Measurements from ENCODE around the gene ATG9B.

The ATG9B gene

DNA sequence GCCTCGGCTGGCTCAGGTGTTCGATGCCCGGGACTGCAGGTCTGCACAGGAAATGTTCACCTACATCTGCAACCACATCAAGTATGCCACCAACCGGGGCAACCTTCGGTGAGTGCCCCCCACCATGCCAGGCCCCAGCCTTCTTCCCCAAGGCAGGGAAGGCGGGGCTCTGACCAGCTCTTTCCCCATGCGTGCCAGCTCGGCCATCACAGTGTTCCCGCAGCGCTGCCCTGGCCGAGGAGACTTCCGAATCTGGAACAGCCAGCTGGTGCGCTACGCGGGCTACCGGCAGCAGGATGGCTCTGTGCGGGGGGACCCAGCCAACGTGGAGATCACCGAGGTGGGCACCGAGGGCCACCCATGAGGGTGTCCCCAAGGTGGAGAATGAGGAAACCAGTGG is 26.0 kb downstream of the ATG9B start:
- DNase-seq = no peak

DNA sequence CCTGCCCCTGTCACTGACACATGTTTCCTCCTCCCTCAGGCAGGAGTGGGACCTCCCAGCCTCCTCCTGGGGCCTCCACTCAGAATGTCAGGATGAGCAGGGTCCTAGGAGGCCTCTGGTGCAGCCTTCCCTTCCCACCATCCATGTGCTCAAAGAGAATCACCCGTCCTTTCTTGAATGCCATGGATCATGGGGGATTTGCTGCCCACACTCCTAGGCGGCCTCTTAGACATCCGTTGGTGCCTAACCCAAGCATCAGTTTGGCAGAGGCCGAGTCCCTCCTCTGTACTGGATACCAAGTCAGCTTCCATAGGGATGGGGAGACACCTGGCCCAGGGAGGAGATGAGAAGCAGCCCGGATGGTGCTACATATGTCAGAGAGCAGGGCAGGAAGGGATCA is 26.5 kb downstream of the ATG9B start:
- DNase-seq = no peak

DNA sequence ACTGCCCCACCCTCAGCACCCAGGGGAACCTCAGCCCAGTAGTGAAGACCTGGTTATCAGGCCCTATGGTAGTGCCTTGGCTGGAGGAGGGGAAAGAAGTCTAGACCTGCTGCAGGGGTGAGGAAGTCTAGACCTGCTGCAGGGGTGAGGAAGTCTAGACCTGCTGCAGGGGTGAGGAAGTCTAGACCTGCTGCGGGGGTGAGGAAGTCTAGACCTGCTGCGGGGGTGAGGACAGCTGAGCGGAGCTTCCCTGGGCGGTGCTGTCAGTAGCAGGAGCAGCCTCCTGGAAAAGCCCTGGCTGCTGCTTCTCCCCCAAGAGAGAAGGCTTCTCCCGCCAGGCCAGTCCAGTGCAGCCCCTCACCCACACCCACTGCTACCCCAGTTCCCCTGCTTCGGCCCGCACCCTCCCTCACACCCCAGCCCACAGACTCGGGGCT is 27.2 kb downstream of the ATG9B start:
- no peak for DNase-seq

DNA sequence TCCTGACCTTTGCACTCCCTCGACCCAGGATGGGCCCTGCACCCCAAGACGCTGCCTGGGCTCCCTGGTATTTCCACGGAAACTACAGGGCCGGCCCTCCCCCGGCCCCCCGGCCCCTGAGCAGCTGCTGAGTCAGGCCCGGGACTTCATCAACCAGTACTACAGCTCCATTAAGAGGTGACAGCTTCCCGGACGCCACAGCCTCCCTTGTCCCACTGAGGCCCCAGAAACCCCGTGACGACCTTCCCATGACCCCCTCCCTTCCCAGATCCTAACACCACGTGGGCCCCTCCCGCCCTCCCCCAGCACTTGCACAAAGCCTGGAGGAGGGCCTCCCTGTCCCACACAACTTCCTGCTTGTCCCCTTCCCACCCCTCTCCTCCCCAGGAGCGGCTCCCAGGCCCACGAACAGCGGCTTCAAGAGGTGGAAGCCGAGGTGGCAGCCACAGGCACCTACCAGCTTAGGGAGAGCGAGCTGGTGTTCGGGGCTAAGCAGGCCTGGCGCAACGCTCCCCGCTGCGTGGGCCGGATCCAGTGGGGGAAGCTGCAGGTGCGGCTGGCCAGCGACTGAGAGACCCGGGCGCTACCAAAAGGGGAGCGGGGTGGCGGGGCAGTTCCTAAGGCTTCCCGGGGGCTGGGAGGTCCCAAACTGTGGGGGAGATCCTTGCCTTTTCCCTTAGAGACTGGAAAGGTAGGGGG is 27.8 kb downstream of the ATG9B start:
- DNase-seq = no peak

DNA sequence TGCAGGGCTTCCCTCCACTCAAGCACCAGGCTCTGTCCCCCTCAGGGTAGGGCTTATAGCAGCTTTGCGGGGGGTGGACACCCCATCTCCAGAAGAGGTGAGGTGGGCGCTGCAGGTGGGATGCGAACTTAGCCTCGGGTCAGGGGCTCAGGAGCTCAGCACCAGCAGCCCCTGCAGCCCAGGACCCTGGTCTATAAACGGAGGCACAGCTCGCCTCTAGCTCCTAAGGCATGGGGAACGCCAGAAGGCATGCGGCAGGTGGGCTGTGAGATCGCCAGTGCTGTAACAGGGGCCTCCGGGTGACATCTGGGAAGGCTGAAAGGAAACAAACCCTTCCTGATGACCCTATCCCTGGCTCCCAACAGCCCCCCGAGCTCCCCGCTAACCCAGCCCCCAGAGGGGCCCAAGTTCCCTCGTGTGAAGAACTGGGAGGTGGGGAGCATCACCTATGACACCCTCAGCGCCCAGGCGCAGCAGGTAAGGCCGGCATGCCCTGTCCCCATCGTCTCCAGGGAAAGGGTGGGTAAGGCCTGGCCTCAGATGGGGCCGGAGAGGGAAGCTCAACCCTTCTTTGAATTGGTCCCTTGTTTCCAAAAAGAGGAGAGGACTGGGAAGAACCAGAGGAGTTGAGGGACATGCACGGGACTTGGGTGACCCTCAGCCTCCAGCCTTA is 29.3 kb downstream of the ATG9B start:
- peak; percentile 66 for DNase-seq

DNA sequence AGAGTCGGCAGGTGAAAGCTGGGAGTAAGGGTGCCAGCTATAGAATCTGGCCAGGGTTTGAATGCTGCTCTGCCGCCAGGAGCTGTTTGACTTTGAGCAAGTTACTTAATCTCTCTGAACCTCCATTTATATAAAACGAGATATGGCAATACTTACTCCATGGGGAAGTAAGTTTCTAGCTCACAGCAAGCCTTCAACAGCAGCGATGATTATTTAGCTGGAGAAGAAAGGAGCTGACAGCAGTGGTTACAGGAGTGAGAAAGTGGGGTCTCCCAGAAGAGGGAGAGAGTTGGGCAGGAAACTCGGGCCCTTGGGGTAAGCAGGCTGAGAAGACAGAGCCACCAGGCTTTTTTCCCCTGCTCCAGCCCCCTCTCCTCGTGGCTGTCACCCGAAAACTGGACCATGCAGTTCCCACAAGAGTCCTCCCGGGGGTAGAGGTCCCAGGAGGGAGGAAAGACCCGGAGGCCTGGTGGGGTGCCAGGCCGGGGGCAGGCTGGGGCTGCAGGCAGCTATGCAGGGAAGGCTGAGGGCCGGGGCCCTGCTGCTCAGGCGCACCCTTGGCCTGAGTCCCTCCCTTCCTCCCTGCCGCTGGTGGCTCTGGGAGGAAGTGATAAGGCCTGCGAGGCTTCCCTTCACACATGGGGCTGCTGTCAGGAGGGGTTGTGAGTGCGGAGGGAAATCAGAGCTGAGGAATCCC is 30.0 kb downstream of the ATG9B start:
- no peak for DNase-seq

DNA sequence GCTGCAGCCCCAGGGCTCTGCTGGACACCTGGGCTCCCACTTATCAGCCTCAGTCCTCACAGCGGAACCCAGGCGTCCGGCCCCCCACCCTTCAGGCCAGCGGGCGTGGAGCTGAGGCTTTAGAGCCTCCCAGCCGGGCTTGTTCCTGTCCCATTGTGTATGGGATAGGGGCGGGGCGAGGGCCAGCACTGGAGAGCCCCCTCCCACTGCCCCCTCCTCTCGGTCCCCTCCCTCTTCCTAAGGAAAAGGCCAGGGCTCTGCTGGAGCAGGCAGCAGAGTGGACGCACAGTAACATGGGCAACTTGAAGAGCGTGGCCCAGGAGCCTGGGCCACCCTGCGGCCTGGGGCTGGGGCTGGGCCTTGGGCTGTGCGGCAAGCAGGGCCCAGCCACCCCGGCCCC is 30.8 kb downstream of the ATG9B start:
- no peak for DNase-seq

DNA sequence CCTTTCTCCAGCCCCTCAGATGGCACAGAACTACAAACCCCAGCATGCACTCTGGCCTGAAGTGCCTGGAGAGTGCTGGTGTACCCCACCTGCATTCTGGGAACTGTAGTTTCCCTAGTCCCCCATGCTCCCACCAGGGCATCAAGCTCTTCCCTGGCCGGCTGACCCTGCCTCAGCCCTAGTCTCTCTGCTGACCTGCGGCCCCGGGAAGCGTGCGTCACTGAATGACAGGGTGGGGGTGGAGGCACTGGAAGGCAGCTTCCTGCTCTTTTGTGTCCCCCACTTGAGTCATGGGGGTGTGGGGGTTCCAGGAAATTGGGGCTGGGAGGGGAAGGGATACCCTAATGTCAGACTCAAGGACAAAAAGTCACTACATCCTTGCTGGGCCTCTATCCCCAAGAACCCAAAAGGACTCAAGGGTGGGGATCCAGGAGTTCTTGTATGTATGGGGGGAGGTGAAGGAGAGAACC is 31.4 kb downstream of the ATG9B start:
- DNase-seq = peak; percentile 83

DNA sequence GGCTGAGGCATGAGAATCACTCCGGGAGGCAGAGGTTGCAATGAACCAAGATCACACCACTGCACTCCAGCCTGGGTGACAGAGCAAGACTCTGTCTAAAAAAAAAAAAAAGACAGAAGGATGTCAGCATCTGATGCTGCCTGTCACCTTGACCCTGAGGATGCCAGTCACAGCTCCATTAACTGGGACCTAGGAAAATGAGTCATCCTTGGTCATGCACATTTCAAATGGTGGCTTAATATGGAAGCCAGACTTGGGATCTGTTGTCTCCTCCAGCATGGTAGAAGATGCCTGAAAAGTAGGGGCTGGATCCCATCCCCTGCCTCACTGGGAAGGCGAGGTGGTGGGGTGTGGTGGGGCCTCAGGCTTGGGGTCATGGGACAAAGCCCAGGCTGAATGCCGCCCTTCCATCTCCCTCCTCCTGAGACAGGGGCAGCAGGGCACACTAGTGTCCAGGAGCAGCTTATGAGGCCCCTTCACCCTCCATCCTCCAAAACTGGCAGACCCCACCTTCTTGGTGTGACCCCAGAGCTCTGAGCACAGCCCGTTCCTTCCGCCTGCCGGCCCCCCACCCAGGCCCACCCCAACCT is 32.1 kb downstream of the ATG9B start:
- DNase-seq = no peak

DNA sequence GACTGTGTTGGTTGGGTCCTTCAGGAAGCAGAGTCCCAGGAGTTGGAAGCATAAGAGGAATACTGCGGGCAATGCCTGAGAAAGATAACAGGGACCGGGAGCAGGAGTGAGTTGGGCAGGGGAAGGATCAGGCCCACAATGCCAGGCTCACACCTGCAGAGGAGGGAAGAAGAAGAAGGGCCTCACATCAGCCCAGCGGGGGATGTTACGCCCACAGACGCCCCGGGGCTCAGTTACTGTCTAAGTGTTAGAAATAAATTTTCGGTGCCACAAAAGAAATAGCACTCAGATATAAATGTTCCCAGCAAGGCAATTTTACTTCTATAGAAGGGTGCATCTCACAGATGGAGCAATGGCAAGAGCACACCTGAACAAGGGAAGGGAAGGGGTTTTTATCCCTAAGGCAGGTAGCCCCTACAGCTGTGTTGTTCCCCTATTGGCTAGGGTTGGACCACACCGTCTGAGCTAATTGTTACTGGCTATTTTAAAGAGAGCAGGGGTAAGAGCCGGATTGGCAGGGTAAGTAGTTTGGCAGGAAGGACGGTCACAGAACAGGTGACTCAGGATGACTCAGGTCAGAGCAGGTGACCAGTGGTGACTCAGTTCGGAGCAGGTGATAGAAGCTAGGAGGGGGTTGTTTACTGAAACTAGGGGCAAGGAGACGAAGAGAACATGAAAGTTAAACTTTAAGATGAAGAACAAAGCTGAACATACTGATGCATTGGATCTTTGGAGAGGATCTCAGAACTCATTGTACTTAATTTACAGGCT is 33.7 kb downstream of the ATG9B start, which contains the start of gene NOS3:
TSS of gene NOS3 (plus strand) at position 602 of the 771 bp plus-strand sequence. CDS start 2,787 bp downstream, outside the sequence.
- DNase-seq = no peak

DNA sequence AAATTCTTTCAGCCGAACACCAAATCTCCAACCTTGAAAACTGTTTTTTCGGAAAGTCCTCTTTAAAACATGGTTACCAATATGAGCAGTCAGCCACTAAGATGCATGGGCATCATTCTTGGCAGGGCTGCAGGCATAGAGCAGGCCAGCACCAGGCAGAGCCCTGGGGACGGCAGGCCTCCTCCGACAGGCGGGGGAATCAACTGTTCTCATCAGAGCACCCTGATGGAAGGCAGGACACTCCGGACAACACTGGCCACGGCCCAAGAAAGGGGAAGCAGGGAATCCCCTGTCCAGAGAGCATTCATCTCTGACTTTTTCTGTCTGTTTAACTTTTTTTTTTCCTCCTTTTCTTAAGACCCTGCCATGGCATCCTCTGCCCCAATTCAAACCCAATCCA is 34.8 kb downstream of the ATG9B start:
- DNase-seq = no peak

DNA sequence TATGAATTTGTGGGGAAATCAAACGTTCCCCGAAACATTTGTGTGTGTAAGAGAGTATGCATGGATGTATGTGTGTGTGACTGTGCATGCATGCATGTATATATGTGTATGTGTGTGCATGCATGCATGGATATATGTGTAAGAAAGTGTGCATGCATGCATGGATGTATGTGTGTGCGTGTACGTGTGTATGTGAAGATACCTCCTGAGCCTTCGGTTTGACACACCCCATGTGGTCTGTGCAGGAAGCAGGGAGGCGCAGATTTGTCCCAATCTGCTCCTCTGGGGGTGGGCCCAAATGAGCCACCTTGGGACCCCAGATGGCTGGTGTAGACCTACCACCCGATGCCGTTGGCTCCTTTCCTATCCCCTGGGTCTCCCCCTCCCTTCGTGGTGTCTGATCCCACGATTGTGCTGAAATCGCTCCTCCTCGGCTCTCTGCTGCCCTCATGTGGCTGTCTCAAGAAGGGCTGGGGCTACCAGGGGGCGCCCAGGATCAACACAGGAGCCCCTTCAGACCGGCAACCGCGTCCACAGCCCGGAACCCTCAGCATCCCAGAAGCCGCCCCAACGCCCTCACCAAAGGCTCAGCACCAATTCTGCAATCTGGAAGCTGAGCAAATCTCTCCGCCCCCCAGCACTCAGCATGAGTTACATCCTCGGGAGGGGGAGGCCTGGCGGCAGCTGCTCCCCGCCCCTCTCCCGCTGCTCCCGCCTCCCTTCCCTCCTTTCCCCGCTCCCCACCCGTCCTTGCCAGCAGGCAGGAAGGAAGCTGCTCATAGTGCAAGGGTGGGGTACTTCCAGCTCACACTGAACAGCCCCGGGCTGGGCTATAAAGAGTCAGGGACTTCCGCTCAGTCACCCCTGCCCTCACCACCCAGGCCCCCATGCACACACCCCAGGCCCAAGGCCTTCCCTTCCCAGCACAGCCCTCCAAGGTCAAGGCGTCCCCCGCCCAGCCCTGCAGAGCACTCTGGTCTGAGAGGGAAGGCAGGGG is 35.8 kb downstream of the ATG9B start:
- DNase-seq = peak; percentile 87

DNA sequence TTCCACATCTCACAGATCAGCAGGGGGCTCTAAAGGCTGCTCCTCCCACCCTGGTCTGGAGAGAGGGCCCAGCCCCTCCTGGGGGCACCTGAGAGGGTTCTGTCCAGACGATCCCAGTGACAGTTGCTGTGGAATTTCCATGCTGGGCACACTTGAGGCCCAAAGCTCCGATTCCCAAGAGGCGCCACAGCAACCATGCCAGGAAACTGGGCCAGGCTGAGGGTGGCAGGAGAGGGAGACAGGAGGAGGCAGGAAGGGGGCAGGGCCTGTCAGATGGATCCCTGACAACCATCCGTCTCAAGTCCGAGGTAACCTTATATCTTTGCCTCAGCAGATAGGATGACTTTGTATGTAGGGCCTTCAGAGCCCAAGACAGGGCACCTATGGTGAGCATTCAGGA is 37.7 kb downstream of the ATG9B start:
- DNase-seq = no peak

DNA sequence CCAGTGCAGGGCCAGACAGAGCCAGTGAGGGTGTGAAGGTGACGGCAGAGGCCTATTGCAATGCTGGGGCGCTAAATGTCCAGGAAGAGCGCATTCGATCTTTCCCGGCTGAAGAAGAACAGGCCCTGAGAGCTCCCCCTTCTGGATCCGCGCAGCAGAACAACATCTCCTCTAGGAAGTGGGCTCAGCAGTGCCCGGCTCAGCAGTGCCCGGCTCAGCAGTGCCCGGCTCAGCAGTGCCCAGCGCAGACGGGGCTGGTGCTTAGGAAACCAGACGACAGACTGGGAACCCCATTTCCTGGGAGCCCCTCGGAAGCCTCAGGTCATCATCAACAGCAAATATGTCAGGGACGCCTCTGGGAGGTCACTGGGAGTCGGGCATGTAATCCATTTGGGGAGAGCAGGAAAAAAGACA is 38.2 kb downstream of the ATG9B start:
- DNase-seq = peak; percentile 84

DNA sequence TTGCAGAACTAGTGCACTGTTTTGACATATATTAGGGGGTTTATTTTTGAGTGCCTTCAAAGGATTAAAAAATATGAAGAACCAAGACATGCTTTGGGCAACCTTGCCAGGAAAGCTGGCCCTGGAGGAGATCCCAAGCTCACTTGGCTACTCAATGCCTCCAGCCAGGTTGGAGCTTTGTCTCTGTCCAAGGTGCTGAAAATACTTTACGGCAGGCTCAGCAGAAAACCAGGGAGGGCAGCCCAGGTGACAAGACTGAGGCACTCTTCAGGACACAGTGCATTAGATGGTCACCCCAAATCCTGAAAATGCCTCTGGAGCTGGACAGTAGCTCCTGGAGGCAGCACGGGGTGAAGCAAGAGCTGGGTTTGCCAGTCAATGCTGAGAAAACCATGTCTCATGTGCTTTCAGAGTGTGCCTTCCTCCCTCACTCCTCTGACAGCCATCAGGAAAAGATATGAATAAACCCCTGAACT is 40.4 kb downstream of the ATG9B start:
- no peak for DNase-seq

DNA sequence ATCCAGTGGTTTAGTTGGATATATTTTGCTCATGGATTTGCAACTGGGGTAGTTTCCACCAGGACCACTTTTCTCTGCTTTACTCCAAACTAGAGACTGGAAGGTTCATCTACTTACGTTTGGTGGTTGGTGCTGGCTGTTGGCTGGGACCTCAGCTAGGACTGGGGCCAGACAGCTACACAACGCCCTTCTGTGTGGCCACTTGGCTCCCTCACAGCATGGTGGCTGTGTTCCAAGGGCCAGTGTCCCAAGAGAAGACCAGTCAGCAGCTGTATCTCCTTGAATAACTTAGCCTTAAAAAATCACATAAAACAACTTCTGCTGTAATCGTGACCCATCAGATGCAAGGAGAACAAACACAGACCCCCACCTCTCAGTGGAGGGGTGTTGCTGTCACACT is 41.9 kb downstream of the ATG9B start:
- no peak for DNase-seq

DNA sequence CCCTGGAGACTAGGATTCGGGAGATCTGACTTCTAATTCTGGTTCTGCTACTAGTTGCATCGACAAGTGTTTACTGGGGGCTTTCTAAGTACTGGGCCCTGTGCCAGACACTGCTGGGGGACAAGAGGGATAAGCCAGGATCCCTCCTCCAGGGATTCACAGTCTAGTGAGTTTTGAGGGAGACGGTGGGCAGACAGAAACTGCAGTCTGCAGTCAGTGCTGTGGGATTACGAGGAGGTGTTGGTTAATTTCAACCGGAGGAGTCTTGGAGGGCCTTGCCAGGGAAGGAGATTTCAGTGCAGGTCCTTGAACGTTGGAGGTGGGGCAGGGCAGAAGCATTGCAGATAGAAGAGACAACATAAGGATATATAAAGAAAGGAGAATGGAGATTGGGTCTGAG is 42.6 kb downstream of the ATG9B start:
- peak; percentile 79 for DNase-seq

DNA sequence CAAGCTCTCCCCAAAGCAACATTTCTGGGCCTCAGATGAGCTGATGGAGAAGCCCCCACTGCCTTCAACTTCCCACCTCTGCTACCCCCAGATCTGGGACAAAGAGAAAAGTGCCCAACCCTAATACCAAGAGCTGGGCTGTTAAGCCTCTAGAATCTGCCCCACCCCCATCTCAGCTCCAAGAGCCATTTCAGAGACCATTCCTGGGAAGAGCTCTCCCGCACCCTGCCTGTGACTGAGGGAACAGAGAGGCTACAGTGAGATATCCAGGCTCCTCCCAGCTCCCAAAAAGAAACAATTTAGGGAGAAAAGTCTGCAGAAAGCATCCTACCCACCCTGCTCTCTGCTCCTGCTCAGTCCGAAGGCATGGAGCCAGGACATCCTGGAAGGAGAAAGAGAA is 43.6 kb downstream of the ATG9B start:
- peak; percentile 92 for DNase-seq

DNA sequence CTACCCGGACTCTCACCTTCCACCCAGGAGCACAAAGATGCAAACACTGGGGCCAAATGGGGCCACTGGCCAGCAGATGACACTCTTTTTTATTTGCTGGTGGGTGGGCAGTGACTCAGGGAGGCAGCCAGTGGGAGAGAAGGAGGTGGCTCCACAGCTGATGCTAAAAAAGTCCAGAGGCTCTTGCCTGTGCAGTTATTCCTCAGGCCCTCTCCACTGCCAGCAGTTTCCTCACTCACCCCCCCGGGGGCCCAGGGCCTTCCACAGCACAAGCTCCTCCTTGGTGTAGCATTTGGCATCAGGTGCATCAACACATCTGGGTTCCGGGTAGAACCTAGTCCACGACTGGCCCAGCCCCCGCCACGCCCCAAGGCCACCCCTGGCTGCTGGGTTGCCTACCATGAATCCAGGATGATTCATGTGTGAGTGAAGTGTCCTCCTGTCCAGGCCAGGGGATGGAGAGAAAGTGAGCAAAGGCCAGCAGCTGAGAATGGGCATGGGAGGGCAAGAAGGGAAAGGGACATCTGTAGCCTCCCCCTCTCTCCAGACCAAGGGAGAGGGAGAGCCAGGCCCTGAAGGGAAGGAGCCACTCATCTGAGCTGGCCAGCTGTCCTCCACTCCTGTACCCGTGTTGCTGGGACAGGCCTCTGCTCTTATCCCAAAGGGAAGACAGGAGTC is 44.4 kb downstream of the ATG9B start:
- peak; percentile 42 for DNase-seq

DNA sequence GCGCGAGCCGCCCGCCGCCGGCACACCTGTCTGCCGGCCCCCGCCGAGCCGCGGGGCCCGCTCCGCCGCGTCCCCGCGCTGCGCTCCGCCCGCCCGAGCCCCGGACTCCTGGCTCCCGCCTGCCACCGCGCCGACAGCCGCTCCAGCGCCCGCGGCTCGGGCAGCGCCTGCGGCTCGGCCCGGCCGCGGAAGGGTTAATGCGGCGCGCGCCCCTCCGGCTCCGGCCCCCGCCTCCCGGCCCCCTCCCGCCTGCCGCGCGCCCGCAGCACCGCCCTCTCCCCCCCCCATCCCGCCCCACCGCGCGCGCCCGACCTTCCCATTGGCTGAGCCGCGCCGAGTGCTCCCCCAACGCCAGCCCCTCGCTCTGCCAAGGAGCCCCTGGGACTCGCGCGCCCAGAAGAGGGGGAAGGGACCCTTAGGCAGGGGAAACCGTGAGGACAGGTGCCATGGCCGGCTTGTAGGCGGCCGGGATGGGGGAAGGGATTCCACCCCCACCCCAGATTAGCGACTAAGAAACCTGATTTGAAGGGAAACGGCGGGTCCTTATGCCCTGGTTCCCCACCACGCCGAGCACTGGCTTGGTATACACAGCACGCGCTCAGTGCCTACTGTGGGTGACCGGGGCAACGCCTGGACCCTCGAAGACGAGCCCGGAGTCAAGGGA is 46.0 kb downstream of the ATG9B start, which contains the start of gene KCNH2:
TSS of gene KCNH2 (minus strand) at position 196 of the 664 bp plus-strand sequence. CDS start 408 bp downstream, outside the sequence.
- DNase-seq = peak; percentile 97
